Endothelial cell of umbilical vein (primary cell): ENCODE data around the gene TRPM3. TPM values are rescaled to one million over a fixed set of nuclear protein-coding genes. Genes with fewer than 3 reads are reported as not detected.

ENCODE experiments used
- BruUV-seq: library from RNA; stranded (reverse); fragments of 400-500 nt; replicated peaks from 2 replicates; lab custom pipeline; 2021; lab: Mats Ljungman, UMichigan
- CTCF ChIA-PET: fragments of 300-600, 350-600 bp; sonication (Branson Sonifier 250); formaldehyde crosslinking; loops from one replicate; lab custom pipeline; 2021; ENCODE audit warnings: antibody characterized with exemption, inconsistent platforms; lab: Charles Lee
- POLR2A ChIA-PET: fragments of 300-600, 350-600 bp; sonication (Branson Sonifier 250); formaldehyde crosslinking; loops from one replicate; lab custom pipeline; 2021; ENCODE audit warnings: antibody characterized with exemption, inconsistent platforms; lab: Charles Lee
- DNase-seq: peaks from one replicate; pipeline ENCODE4 v3.0.0-alpha.2; 2011; ENCODE audit warnings: low read depth, low spot score
- FAIRE-seq: peaks from 2 replicates; lab custom pipeline; 2011; peaks lifted over from hg19 to GRCh38; lab: Jason Lieb, UNC
- H2AFZ ChIP-seq: 2 replicates; pipeline ENCODE4 v1.6.0; 2012; ENCODE audit warnings: low read depth, low read length, control low read depth, inconsistent platforms
- H3K27ac ChIP-seq: 2 replicates; pipeline ENCODE4 v1.5.1; 2011; ENCODE audit warnings: low read depth, mild to moderate bottlenecking, control low read depth, low read length, moderate library complexity; ENCODE audit not compliant: insufficient read depth
- H3K27me3 ChIP-seq, 2 experiments: 2 replicates each; pipeline versions ENCODE4 v1.6.0 to v1.6.1; 2011; ENCODE audit warnings: low read length in 2 of 2, mixed read lengths in 1 of 2; ENCODE audit not compliant: control insufficient read depth in 2 of 2, insufficient read depth in 2 of 2
- H3K36me3 ChIP-seq, 2 experiments: 2 replicates in 1 of 2; 3 replicates in 1 of 2; pipeline ENCODE4 v1.5.1; 2011; ENCODE audit warnings: low read length in 2 of 2, mild to moderate bottlenecking in 1 of 2, moderate library complexity in 1 of 2; ENCODE audit not compliant: control insufficient read depth in 2 of 2, insufficient read depth in 2 of 2; ENCODE audit errors: extremely low read depth in 1 of 2
- H3K4me1 ChIP-seq: 3 replicates; pipeline ENCODE4 v1.5.1; 2011; ENCODE audit warnings: mild to moderate bottlenecking, low read length; ENCODE audit not compliant: control insufficient read depth, insufficient read depth; ENCODE audit errors: extremely low read depth
- H3K4me2 ChIP-seq: 2 replicates; pipeline ENCODE4 v1.6.1; 2011; ENCODE audit warnings: low read length, control low read depth, mixed read lengths; ENCODE audit not compliant: insufficient read depth
- H3K4me3 ChIP-seq, 3 experiments: fragments of 200-600 bp in 1 of 3; sonication (generic), shearing (Covaris generic) in 1 of 3; replicated peaks in 1 of 3; 2 replicates each; pipeline ENCODE4 v1.5.1; 2011 to 2016; ENCODE audit warnings: control low read depth in 3 of 3, low read length in 3 of 3, mild to moderate bottlenecking in 2 of 3, inconsistent platforms in 1 of 3, low read depth in 1 of 3, moderate library complexity in 1 of 3; ENCODE audit not compliant: insufficient read depth in 1 of 3
- H3K79me2 ChIP-seq: 2 replicates; pipeline ENCODE4 v1.6.0; 2012; ENCODE audit warnings: low read length, inconsistent platforms; ENCODE audit not compliant: control insufficient read depth, insufficient read depth
- H3K9ac ChIP-seq: replicated peaks from 2 replicates; pipeline ENCODE3; 2011; ENCODE audit warnings: low read length, control low read depth; ENCODE audit not compliant: insufficient read depth; ENCODE audit errors: extremely low read depth
- H3K9me1 ChIP-seq: replicated peaks from 3 replicates; pipeline ENCODE4 v1.6.0; 2011; ENCODE audit warnings: mild to moderate bottlenecking, low read length; ENCODE audit not compliant: control insufficient read depth, insufficient read depth; ENCODE audit errors: extremely low read depth
- H3K9me3 ChIP-seq: replicated peaks from 2 replicates; pipeline ENCODE4 v1.5.1; 2012; ENCODE audit warnings: low read length, inconsistent platforms; ENCODE audit not compliant: control insufficient read depth, insufficient read depth
- H4K20me1 ChIP-seq: replicated peaks from 2 replicates; pipeline ENCODE3; 2011; ENCODE audit warnings: mild to moderate bottlenecking, low read length; ENCODE audit not compliant: control insufficient read depth, insufficient read depth; ENCODE audit errors: extremely low read depth
- FOS ChIP-seq: IDR thresholded peaks from 2 replicates; pipeline ENCODE4 v1.6.1; 2011; ENCODE audit warnings: mild to moderate bottlenecking, low read length, moderate library complexity, borderline replicate concordance; ENCODE audit not compliant: insufficient read depth
- GATA2 ChIP-seq: IDR thresholded peaks from 2 replicates; pipeline ENCODE4 v1.7.0; 2011; ENCODE audit warnings: low read depth, mild to moderate bottlenecking, moderate library complexity, mixed read lengths, low read length; ENCODE audit not compliant: insufficient read length, insufficient read depth
- MYC ChIP-seq: IDR thresholded peaks from one replicate; pipeline ENCODE4 v1.6.1; 2011; ENCODE audit warnings: mild to moderate bottlenecking, low read depth, low read length
- POLR2AphosphoS5 ChIP-seq: IDR thresholded peaks from 2 replicates; pipeline ENCODE4 v1.6.1; 2012; ENCODE audit warnings: low read depth, mild to moderate bottlenecking, control low read depth, low read length, moderate library complexity; ENCODE audit not compliant: insufficient read depth
- dilution Hi-C: fragments of 300-500 bp; cut with MboI; formaldehyde crosslinking; loops from one replicate; pipeline ENCODE4 v1.15.0; 2019; ENCODE audit warnings: low sequenced_read_pairs; ENCODE audit not compliant: extremely low pct_ligation_motif_present
- intact Hi-C: fragments of 100-400 bp; cut with micrococcal nuclease; formaldehyde crosslinking; loops from one replicate; pipeline ENCODE4 v1.10.0; 2022
- polyA plus RNA-seq, 4 experiments: library from polyadenylated mRNA; depleted of rRNA in 3 of 4; stranded (reverse) in 3 of 4; unstranded in 1 of 4; fragments of >200 nt; gene quantifications; 2 replicates each; pipeline versions ENCODE4 v1.2.1 to v1.2.3, GENCODE V29; 2011 to 2012; ENCODE audit warnings: missing spikeins in 1 of 4
- total RNA-seq: library from RNA; stranded (reverse); gene quantifications from 2 replicates; pipeline ENCODE4 v1.2.3, GENCODE V29; 2021
- TF ChIP-seq, protein P1 (sequence below), 2 donors: IDR thresholded peaks; 1 replicate in 1 of 2; 2 replicates in 1 of 2; pipeline ENCODE4 v1.5.1; 2011; ENCODE audit warnings: low read length in 2 of 2, mild to moderate bottlenecking in 2 of 2, moderate library complexity in 2 of 2, control low read depth in 1 of 2, inconsistent platforms in 1 of 2, low read depth in 1 of 2; ENCODE audit not compliant: insufficient read depth in 1 of 2; ENCODE audit errors: extremely low read depth in 1 of 2

Gene TRPM3
- total and polyA plus RNA-seq, 2 donors (not counting 3 experiments of a cell fraction or from before 2014, with no cell fraction given), result 0.17 to 0.33 TPM

DNA sequence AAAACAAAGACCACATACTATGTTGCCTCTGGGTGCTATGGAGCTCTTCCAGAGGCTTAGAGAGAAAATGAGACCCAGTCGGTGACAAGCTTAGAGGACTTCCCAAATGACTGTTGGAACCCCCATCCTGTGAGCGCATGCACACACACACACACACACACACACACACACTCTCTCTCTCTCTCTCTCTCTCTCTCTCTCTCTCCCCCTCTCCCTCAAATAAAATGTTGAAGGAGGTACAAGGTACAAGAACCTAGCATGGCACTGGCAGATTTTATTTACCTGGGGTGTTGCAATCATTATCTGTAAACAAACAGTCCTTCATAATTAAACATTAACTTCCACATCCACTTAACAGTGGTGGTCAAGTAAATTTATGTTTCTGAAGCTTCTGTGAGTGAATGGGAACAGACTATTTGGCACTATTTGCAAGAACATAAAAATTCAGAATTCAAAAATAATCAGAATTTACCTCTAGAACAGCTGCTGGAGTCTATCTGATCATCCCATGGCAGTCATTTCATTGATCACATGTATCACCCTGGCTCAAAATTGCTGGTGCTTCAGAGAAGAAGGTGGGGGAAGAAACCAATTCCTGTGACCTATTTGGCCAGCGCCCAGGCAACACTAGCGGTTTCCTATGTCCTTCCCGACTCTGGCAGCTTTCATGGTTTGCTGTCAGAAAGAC lies 24.9 kb downstream of the TRPM3 start:
- Histone ChIP-seq H3K36me3 (no peaks in the 10 kb centered on the region), H3K4me3 (no peak overlapping the region), H4K20me1 (no peaks in the 10 kb centered on the region), H3K27ac (no peak overlapping the region), H3K27me3 (no peaks in the 10 kb centered on the region), H3K79me2 (no peaks in the 10 kb centered on the region), H3K9me3 (no peaks in the 10 kb centered on the region), H3K9me1 (no peaks in the 10 kb centered on the region), H2AFZ (no peak overlapping the region), H3K4me2 (no peak overlapping the region), H3K4me1 (no peaks in the 10 kb centered on the region), H3K9ac (no peak overlapping the region)
- DNase-seq (no peak), FAIRE-seq (no peak)
- POLR2A ChIA-PET, result no interaction called here
- BruUV-seq, result no TSS peak
- CTCF ChIA-PET, result interaction anchor here (1.7 kb wide), 1 partner anchor 9 kb away, joined by 5 read pairs; no protein-coding TSS in a partner anchor
- dilution Hi-C loops (no loop called here), intact Hi-C loops (loop anchor here (5.0 kb wide), 1 partner anchor 91 kb away; no protein-coding TSS in a partner anchor)
- TF ChIP-seq FOS (no peak), MYC (no peak), GATA2 (no peak), POLR2AphosphoS5 (no peak)
- TF ChIP-seq, protein P1, sequence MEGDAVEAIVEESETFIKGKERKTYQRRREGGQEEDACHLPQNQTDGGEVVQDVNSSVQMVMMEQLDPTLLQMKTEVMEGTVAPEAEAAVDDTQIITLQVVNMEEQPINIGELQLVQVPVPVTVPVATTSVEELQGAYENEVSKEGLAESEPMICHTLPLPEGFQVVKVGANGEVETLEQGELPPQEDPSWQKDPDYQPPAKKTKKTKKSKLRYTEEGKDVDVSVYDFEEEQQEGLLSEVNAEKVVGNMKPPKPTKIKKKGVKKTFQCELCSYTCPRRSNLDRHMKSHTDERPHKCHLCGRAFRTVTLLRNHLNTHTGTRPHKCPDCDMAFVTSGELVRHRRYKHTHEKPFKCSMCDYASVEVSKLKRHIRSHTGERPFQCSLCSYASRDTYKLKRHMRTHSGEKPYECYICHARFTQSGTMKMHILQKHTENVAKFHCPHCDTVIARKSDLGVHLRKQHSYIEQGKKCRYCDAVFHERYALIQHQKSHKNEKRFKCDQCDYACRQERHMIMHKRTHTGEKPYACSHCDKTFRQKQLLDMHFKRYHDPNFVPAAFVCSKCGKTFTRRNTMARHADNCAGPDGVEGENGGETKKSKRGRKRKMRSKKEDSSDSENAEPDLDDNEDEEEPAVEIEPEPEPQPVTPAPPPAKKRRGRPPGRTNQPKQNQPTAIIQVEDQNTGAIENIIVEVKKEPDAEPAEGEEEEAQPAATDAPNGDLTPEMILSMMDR (IDR thresholded peaks at IDR 0.05; ENCODE audit: extremely low read depth in 1 of 2, insufficient read depth in 1 of 2, low read depth in 1 of 2, low read length in 2 of 2), result no peak
